ENCODE data around the gene ZDHHC11.
"Not testable (repeated sequence)": the region's sequence is repeated elsewhere in the genome, so short reads cannot be mapped to it uniquely, and the experiment has no call there.

ZDHHC11 gene

GRCh38 chr5:880816-881550 is 30.2 kb upstream of the ZDHHC11 start:
- no peak for DNase-seq (ENCODE audit: low spot score)

- not testable (repeated sequence) for DNase-seq (ENCODE audit: low spot score)
Observed at GRCh38 chr5:878677-879076, 27.9 kb upstream of the ZDHHC11 start.

GRCh38 chr5:878125-878524 is 27.3 kb upstream of the ZDHHC11 start:
- DNase-seq (ENCODE audit: low spot score): no peak

GRCh38 chr5:876398-877365 is 25.9 kb upstream of the ZDHHC11 start:
- DNase-seq (ENCODE audit: low spot score): no peak

- DNase-seq (ENCODE audit: low spot score): no peak
Observed at GRCh38 chr5:875931-876330, 25.1 kb upstream of the ZDHHC11 start.

- no peak for DNase-seq (ENCODE audit: low spot score)
Observed at GRCh38 chr5:873328-873727, 22.5 kb upstream of the ZDHHC11 start.

- DNase-seq (ENCODE audit: low spot score): no peak
Observed at GRCh38 chr5:872301-872700, 21.5 kb upstream of the ZDHHC11 start.

- DNase-seq (ENCODE audit: low spot score): no peak
Observed at GRCh38 chr5:871596-872298, 21.0 kb upstream of the ZDHHC11 start.

GRCh38 chr5:870956-871355 is 20.2 kb upstream of the ZDHHC11 start:
- DNase-seq (ENCODE audit: low spot score): no peak

- DNase-seq (ENCODE audit: low spot score): no peak
Observed at GRCh38 chr5:868428-869135, 17.8 kb upstream of the ZDHHC11 start.

- DNase-seq (ENCODE audit: low spot score): no peak
Observed at GRCh38 chr5:867300-867870, 16.6 kb upstream of the ZDHHC11 start.

- no peak for DNase-seq (ENCODE audit: low spot score)
Observed at GRCh38 chr5:865771-866170, 15.0 kb upstream of the ZDHHC11 start.

GRCh38 chr5:865168-865521 is 14.4 kb upstream of the ZDHHC11 start:
- DNase-seq (ENCODE audit: low spot score): no peak

GRCh38 chr5:864492-865167 is 13.8 kb upstream of the ZDHHC11 start:
- DNase-seq (ENCODE audit: low spot score): no peak

GRCh38 chr5:863244-863805 is 12.5 kb upstream of the ZDHHC11 start:
- DNase-seq (ENCODE audit: low spot score): no peak

GRCh38 chr5:862367-863243 is 11.8 kb upstream of the ZDHHC11 start:
- DNase-seq (ENCODE audit: low spot score): no peak

GRCh38 chr5:861442-862366 is 10.9 kb upstream of the ZDHHC11 start:
- no peak for DNase-seq (ENCODE audit: low spot score)

- DNase-seq (ENCODE audit: low spot score): no peak
Observed at GRCh38 chr5:860506-861150, 9.8 kb upstream of the ZDHHC11 start.
